Spleen (tissue), 11 donors: ENCODE data around the gene SUCLG1. TPM values are rescaled to one million over a fixed set of nuclear protein-coding genes. Genes with fewer than 3 reads are reported as not detected.

Experiments
- DNase-seq: peaks from one replicate; pipeline ENCODE4 v3.0.0-alpha.2; 2020
- H3K27ac ChIP-seq, 8 donors: fragments of 200-600 bp; sonication (generic) in 7 of 8; 1 replicate in 4 of 8; 2 replicates in 4 of 8; pipeline versions ENCODE4 v1.5.0 to v1.8.0; 2016 to 2021; ENCODE audit warnings: inconsistent platforms in 4 of 8, mild to moderate bottlenecking in 4 of 8, moderate library complexity in 1 of 8
- H3K27me3 ChIP-seq, 7 donors: fragments of 200-600 bp; sonication (generic) in 6 of 7; replicated peaks in 1 of 7; 1 replicate in 4 of 7; 2 replicates in 3 of 7; pipeline versions ENCODE4 v1.5.0 to v1.8.0; 2016 to 2021; ENCODE audit warnings: inconsistent platforms in 3 of 7, mild to moderate bottlenecking in 1 of 7
- H3K36me3 ChIP-seq, 6 donors: fragments of 200-600 bp; sonication (generic) in 5 of 6; 1 replicate in 4 of 6; 2 replicates in 2 of 6; pipeline versions ENCODE4 v1.5.0 to v1.8.0; 2016 to 2021; ENCODE audit warnings: inconsistent platforms in 2 of 6
- H3K4me1 ChIP-seq, 6 donors: fragments of 200-600 bp; sonication (generic) in 5 of 6; 1 replicate in 3 of 6; 2 replicates in 3 of 6; pipeline versions ENCODE4 v1.5.0 to v1.8.0; 2016 to 2021; ENCODE audit warnings: inconsistent platforms in 3 of 6
- H3K4me3 ChIP-seq, 8 donors: fragments of 200-600 bp; sonication (generic) in 7 of 8; 1 replicate in 4 of 8; 2 replicates in 4 of 8; pipeline versions ENCODE4 v1.5.0 to v1.8.0; 2016 to 2021; ENCODE audit warnings: inconsistent platforms in 4 of 8, mild to moderate bottlenecking in 4 of 8, moderate library complexity in 2 of 8
- H3K9me3 ChIP-seq, 8 donors: fragments of 200-600 bp; sonication (generic) in 7 of 8; 1 replicate in 4 of 8; 2 replicates in 4 of 8; pipeline versions ENCODE4 v1.5.0 to v1.8.0; 2016 to 2021; ENCODE audit warnings: inconsistent platforms in 4 of 8
- POLR2A ChIP-seq, 3 donors: fragments of 450-650 bp; IDR thresholded peaks; one replicate each; pipeline ENCODE4 v1.5.1; 2017; ENCODE audit warnings: antibody characterized with exemption in 3 of 3, mild to moderate bottlenecking in 1 of 3
- POLR2AphosphoS5 ChIP-seq, 3 donors: sonication (generic); formaldehyde crosslinking; IDR thresholded peaks; one replicate each; pipeline ENCODE4 v1.5.1; 2017; ENCODE audit warnings: antibody characterized with exemption in 3 of 3
- WGBS, 5 donors: extraction: QIAGEN DNeasy Blood & Tissue Kit in 3 of 5; methylation state at CpG; one replicate each; pipeline versions ENCODE4 v1.1.5 to v1.1.7; 2013 to 2018; 5-methylcytosine and 5-hydroxymethylcytosine counted together
- intact Hi-C: fragments of 100-400 bp; cut with DNase I; formaldehyde crosslinking; loops from one replicate; pipeline ENCODE4 v1.15.0; 2023; ENCODE audit warnings: low total_unique reads
- polyA plus RNA-seq, 3 donors: library from polyadenylated mRNA; stranded (reverse); fragments of 200-250 nt; gene quantifications; one replicate each; pipeline ENCODE4 v1.2.1, GENCODE V29; 2013
- total RNA-seq, 7 donors: library from RNA; depleted of rRNA in 3 of 7; stranded (reverse); fragments of >200 nt in 3 of 7; fragmentation: NEBNext Ultra II Directional in 4 of 7; extraction: Animal tissue kit (Norgen Biotek cat#: 25700) in 4 of 7; gene quantifications; one replicate each; pipeline versions ENCODE4 v1.1.0 to v1.2.1, GENCODE V29; 2016 to 2021
- TF ChIP-seq, protein P1 (sequence below), 11 experiments: fragments of 200-600 bp in 7 of 11; fragments of 450-650 bp in 4 of 11; sonication (generic) in 4 of 11; IDR thresholded peaks in 8 of 11; conservative IDR thresholded peaks in 3 of 11; 1 replicate in 7 of 11; 2 replicates in 4 of 11; pipeline versions ENCODE4 v1.4.0 to v1.8.0; 2016 to 2021; ENCODE audit warnings: antibody characterized with exemption in 11 of 11, inconsistent platforms in 4 of 11, mild to moderate bottlenecking in 1 of 11
- donor health status: healthy with polysubstance abuse.
- donor health status: DM: no; HTN: no; CAD: no; lungs with moderate emphysema.
- donor health status: DM: no; HTN: no; CAD: no.
- donor health status: Bipolar disorder and iron deficiency.
- donor health status: healthy.
- donor health status: DM: no; HTN: no; CAD: no.
- donor health status: DM: yes; HTN: yes; CAD: no.

Gene SUCLG1
- total and polyA plus RNA-seq, 10 donors, result 39.2 to 58.3 (median 44.7) TPM

DNA sequence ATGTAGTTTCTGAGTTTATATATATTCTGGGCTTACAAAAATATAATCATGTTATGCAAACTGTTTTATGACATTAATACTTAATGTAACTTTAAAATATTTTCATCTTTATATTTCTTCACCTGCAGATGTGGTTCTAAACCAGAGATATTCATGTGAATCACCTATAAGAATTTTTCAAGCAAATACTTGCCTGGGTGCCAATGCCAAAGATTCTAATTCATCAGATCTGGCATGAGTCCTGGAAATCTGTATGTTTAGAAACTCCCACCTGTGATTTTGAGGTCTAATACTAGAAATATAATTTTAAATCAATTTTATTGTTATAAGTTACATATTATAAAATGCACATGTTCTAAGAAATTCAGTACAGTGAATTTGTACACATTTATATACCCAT, 37.3 kb upstream of the SUCLG1 start:
- H3K36me3 ChIP-seq, result no peaks in the 10 kb centered on the region
- peaks cover 0 to 5% (median 0%) of the 10 kb centered on the region in 6 donors for H3K4me1 ChIP-seq
- H3K9me3 ChIP-seq, result no peaks in the 10 kb centered on the region
- H3K27me3 ChIP-seq, result peaks cover 0 to 7% (median 0%) of the 10 kb centered on the region in 7 donors
- H3K27ac ChIP-seq, result no peak overlapping the region
- TF ChIP-seq POLR2A (IDR thresholded peaks at IDR 0.05) (no peak), POLR2AphosphoS5 (IDR thresholded peaks at IDR 0.05) (no peak)
- TF ChIP-seq, protein P1, sequence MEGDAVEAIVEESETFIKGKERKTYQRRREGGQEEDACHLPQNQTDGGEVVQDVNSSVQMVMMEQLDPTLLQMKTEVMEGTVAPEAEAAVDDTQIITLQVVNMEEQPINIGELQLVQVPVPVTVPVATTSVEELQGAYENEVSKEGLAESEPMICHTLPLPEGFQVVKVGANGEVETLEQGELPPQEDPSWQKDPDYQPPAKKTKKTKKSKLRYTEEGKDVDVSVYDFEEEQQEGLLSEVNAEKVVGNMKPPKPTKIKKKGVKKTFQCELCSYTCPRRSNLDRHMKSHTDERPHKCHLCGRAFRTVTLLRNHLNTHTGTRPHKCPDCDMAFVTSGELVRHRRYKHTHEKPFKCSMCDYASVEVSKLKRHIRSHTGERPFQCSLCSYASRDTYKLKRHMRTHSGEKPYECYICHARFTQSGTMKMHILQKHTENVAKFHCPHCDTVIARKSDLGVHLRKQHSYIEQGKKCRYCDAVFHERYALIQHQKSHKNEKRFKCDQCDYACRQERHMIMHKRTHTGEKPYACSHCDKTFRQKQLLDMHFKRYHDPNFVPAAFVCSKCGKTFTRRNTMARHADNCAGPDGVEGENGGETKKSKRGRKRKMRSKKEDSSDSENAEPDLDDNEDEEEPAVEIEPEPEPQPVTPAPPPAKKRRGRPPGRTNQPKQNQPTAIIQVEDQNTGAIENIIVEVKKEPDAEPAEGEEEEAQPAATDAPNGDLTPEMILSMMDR (IDR thresholded peaks at IDR 0.05 in 8 of 11, conservative IDR thresholded peaks at IDR 0.05 in 3 of 11), result no peak
- H3K4me3 ChIP-seq, result no peak overlapping the region
- intact Hi-C loops, result loop anchor here (5.0 to 10.0 kb wide), 3 partner anchors 128 to 431 kb away; no protein-coding TSS in a partner anchor
- DNase-seq, result no peak

DNA sequence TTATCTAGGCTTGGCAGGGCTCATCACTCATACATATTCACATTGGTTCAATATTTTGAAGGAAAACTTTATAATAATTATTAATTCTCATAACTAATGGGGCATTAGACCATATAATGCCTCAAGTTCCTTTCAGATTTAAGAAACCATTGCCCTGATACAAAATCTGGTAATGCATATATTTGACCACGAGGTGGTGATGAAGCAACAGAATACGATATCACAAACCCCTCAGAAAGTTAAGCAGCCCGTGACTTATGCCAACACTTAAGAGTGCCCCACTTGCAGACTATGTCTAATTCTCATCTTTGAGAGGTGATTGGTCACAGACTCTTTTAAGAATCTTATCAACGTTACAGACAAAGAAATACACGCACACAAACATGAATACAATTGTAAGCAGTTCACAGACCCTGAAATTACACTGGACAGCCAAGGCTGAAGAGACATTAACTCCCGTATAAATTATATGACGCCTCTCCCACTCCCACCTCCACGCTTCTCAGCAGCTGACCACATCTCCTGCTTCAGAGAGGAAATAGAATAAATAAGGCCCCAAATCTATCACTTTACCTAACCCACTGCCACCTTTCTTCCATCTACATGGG, 36.6 kb upstream of the SUCLG1 start:
- intact Hi-C loops, result loop anchor here (5.0 to 10.0 kb wide), 3 partner anchors 129 to 432 kb away; no protein-coding TSS in a partner anchor
- H3K4me3 ChIP-seq, result no peak overlapping the region
- no peaks in the 10 kb centered on the region for H3K9me3 ChIP-seq
- peaks cover 0 to 7% (median 0%) of the 10 kb centered on the region in 7 donors for H3K27me3 ChIP-seq
- 24 to 27% (median 26%) methylated on average over 8 of the region's 8 CpGs for WGBS, 5 donors
- no peak for DNase-seq
- TF ChIP-seq POLR2AphosphoS5 (IDR thresholded peaks at IDR 0.05), result no peak
- TF ChIP-seq, protein P1 (IDR thresholded peaks at IDR 0.05 in 8 of 11, conservative IDR thresholded peaks at IDR 0.05 in 3 of 11), result peak; percentile 49 to 84 (median 73)
- no peak overlapping the region for H3K27ac ChIP-seq
- peaks cover 0 to 5% (median 0%) of the 10 kb centered on the region in 6 donors for H3K4me1 ChIP-seq
- no peaks in the 10 kb centered on the region for H3K36me3 ChIP-seq

DNA sequence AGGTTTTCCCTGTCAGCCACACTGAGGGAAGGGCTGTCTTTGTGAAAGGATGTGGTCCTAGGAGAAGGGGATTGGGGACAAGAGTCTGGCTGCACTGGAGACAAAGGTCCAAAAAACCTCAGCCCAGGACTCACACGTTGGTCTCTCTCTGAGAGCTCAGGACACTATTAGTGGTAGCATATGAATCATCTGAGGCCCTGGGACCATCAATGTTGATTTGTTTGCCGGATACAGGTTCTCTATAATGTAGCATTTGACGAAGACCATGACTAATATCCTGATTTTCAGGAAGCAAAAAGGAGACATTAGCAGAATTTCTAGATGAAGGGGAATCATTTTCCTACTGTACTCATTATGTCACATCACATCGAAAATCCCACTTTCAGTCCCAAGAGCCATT, 35.0 kb upstream of the SUCLG1 start:
- intact Hi-C loops, result loop anchor here (10.0 kb wide), 1 partner anchor 131 kb away; no protein-coding TSS in a partner anchor

DNA sequence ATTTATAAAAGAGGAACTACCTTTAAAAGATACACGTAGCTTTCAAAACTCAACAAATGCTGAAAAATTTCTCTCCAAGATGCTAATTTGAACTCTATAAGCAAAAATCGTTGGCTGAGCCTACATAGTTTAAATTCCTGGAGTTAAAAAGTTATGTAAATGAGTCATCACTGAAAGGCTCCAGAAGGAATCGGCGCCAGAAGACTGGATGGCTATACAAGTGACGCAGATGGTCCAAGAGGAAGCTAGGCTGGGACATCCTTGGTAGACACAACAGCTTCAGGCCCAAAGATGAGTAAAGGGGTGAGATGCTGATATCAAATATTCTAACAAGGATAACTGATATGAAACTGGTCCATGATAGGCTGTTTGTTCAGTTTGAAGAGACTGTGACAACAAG, 34.4 kb upstream of the SUCLG1 start:
- Histone ChIP-seq H3K27me3 (peaks cover 0 to 7% (median 0%) of the 10 kb centered on the region in 7 donors), H3K4me1 (peaks cover 0 to 5% (median 0%) of the 10 kb centered on the region in 6 donors), H3K4me3 (no peak overlapping the region), H3K36me3 (no peaks in the 10 kb centered on the region), H3K9me3 (no peaks in the 10 kb centered on the region), H3K27ac (no peak overlapping the region)
- TF ChIP-seq POLR2AphosphoS5 (IDR thresholded peaks at IDR 0.05), result no peak
- no peak for TF ChIP-seq POLR2A (IDR thresholded peaks at IDR 0.05)
- TF ChIP-seq, protein P1 (IDR thresholded peaks at IDR 0.05 in 8 of 11, conservative IDR thresholded peaks at IDR 0.05 in 3 of 11), result no peak
- 57 to 70% (median 64%) methylated on average over 5 of the region's 5 CpGs for WGBS, 5 donors
- intact Hi-C loops, result loop anchor here (10.0 kb wide), 1 partner anchor 131 kb away; no protein-coding TSS in a partner anchor
- no peak for DNase-seq

More for the DNA sequence above, 35.0 kb upstream of the SUCLG1 start:
- no peak for DNase-seq
- Histone ChIP-seq H3K4me1 (peaks cover 0 to 5% (median 0%) of the 10 kb centered on the region in 6 donors), H3K4me3 (no peak overlapping the region), H3K27ac (no peak overlapping the region), H3K36me3 (no peaks in the 10 kb centered on the region), H3K9me3 (no peaks in the 10 kb centered on the region), H3K27me3 (peaks cover 0 to 7% (median 0%) of the 10 kb centered on the region in 7 donors)
- TF ChIP-seq, protein P1 (IDR thresholded peaks at IDR 0.05 in 8 of 11, conservative IDR thresholded peaks at IDR 0.05 in 3 of 11), result no peak
- TF ChIP-seq POLR2A (IDR thresholded peaks at IDR 0.05), result no peak
- no peak for TF ChIP-seq POLR2AphosphoS5 (IDR thresholded peaks at IDR 0.05)
- 55 to 79% (median 76%) methylated on average over 4 of the region's 4 CpGs for WGBS, 5 donors
